Mesodermal cell (in vitro differentiated cells): ENCODE data around the gene RHOT2.

Experiments used
- H3K27ac ChIP-seq: 2 replicates; pipeline ENCODE4 v1.7.0; 2013; ENCODE audit warnings: mild to moderate bottlenecking, low read depth, low read length, moderate library complexity; ENCODE audit not compliant: severe bottlenecking
- H3K36me3 ChIP-seq: 2 replicates; pipeline ENCODE4 v1.7.1; 2013; ENCODE audit warnings: mild to moderate bottlenecking, low read length, moderate library complexity; ENCODE audit not compliant: control insufficient read depth, insufficient read depth
- H3K4me1 ChIP-seq: one replicate; pipeline ENCODE4 v1.7.1; 2013; ENCODE audit warnings: mild to moderate bottlenecking, low read length; ENCODE audit not compliant: insufficient read depth, control insufficient read depth, poor library complexity, severe bottlenecking
- H3K4me3 ChIP-seq: 2 replicates; pipeline ENCODE4 v1.7.0; 2013; ENCODE audit warnings: low read length, control low read depth, mild to moderate bottlenecking; ENCODE audit not compliant: insufficient read depth, poor library complexity, severe bottlenecking; ENCODE audit errors: extremely low read depth
- H3K9me3 ChIP-seq: 2 replicates; pipeline ENCODE4 v1.7.1; 2013; ENCODE audit warnings: mild to moderate bottlenecking, low read length, moderate library complexity; ENCODE audit not compliant: control insufficient read depth
- WGBS, 2 experiments: methylation state at CpG; one replicate each; pipeline ENCODE4 v1.1.5; 2013; ENCODE audit warnings: missing lambda C conversion rate in 2 of 2; ENCODE audit not compliant: insufficient coverage in 2 of 2; 5-methylcytosine and 5-hydroxymethylcytosine counted together

RHOT2 gene

GRCh38 chr16:721765-722540 is 54.0 kb downstream of the RHOT2 start:
- WGBS, 2 experiments, result 93 to 94% methylated on average over 47 to 50 of the region's 51 CpGs
- H3K27ac ChIP-seq, result no peak overlapping the region

DNA sequence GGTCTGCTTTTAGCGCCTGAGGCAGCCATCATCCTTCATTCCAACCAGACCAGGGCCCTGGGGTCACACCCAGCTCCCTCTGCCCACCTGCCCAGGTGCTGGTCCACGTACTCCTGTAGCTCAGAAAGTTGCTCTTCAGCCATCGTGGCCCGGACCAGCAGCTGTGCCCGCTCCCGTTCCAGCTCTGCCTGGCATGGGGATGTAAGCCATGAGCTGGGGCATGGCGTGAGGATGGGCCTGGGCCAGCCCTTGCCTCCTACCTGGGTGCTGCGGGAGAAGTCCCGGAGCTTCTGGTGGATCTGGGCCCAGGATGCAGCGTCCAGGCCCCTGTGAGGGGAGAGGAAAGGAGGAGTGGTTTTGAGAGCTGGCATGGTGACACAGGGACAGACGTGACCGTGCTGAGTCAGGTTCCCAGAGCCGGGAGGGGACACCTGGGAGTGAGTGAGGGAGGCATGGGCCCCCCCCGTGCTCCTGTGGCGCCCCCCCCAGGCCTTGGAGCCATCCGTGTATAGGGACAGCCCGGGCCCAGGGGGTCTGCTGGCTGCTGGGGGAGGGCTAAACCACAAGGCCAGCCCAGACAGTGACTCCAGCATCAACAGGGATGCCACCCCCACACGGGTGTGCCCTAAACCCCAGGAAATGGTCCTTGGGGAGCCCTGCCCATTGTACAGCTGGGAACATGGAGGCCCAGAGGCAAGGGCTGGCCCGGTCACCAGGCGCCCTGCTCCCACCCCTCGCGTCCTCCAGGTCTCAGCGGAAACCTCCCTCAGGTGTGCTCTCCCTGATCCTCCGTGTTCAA is 55.1 kb downstream of the RHOT2 start:
- Histone ChIP-seq H3K27ac (no peak overlapping the region), H3K9me3 (no peaks in the 10 kb centered on the region), H3K36me3 (peaks cover 3% of the 10 kb centered on the region), H3K4me1 (peaks cover 11% of the 10 kb centered on the region), H3K4me3 (no peak overlapping the region)
- WGBS, 2 experiments, result 93 to 94% methylated on average over 19 to 21 of the region's 24 CpGs

More at GRCh38 chr16:721765-722540, 54.0 kb downstream of the RHOT2 start:
- H3K9me3 ChIP-seq, result no peaks in the 10 kb centered on the region
- peak overlapping the region; percentile 67 for H3K4me3 ChIP-seq
- peaks cover 7% of the 10 kb centered on the region for H3K36me3 ChIP-seq
- H3K4me1 ChIP-seq, result peaks cover 9% of the 10 kb centered on the region

GRCh38 chr16:723695-724094 is 55.8 kb downstream of the RHOT2 start:
- Histone ChIP-seq H3K4me3 (no peak overlapping the region), H3K27ac (no peak overlapping the region), H3K9me3 (no peaks in the 10 kb centered on the region), H3K36me3 (peaks cover 3% of the 10 kb centered on the region), H3K4me1 (peaks cover 11% of the 10 kb centered on the region)
- 89 to 94% methylated on average over 7 to 8 of the region's 9 CpGs for WGBS, 2 experiments
